ENCODE measurements around the gene SRMS. TPM values are rescaled to one million over a fixed set of nuclear protein-coding genes. Genes with fewer than 3 reads are reported as not detected.
"Not testable (repeated sequence)": the region's sequence is repeated elsewhere in the genome, so short reads cannot be mapped to it uniquely, and the experiment has no call there.

The SRMS gene
- total and polyA plus RNA-seq, 2 donors (not counting 1 experiment from before 2014, with no cell fraction given) = not detected

DNA sequence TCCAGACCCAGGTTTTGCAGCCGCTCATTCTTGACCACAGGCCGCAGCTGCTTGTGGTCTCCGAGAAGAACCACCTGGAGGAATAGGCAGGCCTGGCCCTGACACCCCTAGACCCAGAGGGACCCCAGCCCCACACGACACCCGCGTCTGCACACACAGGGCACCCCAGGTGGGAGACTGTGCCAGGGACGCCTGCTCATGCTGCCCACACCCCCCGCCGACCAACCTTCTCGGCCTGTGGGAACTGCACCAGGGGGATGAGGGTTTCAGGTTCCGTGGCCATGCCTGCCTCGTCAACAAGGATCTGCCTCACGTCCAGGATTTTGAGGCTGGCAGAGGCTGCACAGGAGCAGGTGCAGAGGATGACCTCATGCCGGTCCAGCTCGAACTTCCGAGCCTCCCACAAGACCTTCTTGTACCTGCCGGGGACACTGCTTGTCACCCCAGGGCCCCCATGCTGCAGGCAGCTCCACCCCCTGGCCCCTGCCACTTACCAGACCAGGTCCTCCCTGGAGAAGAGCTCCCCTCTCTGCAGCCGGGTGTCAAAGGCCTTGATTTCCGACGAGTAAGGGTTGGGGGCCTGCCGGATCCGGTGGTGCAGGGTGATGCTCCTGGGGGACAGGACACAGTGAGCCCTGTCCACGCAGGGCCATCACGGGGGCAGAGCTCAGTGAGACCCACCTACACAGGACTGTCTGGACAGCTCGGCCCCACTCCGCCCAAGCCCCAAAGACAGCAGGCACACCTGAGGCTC, 13.5 kb upstream of the SRMS start:
- no peak overlapping the region for H3K27ac ChIP-seq (ENCODE audit: insufficient read depth, low read length)
- H3K4me1 ChIP-seq (ENCODE audit: control insufficient read depth, extremely low read depth, insufficient read depth, low read length) = no peaks in the 10 kb centered on the region
- no peaks in the 10 kb centered on the region for H4K20me1 ChIP-seq (ENCODE audit: control insufficient read depth, extremely low read depth, insufficient read depth, low read length)
- H3K4me3 ChIP-seq (replicated peaks in 1 of 4; ENCODE audit: control extremely low read depth in 1 of 4, insufficient read depth in 1 of 4, low read depth in 3 of 4, low read length in 4 of 4) = no peak overlapping the region
- H3K9ac ChIP-seq (ENCODE audit: insufficient read depth, low read length) = no peak overlapping the region
- peaks cover 23% of the 10 kb centered on the region for H3K36me3 ChIP-seq (ENCODE audit: control insufficient read depth, insufficient read depth, low read length)
- H2AFZ ChIP-seq (ENCODE audit: low read length) = no peak overlapping the region
- H3K27me3 ChIP-seq (ENCODE audit: control insufficient read depth, insufficient read depth, low read length) = no peaks in the 10 kb centered on the region
- H3K4me2 ChIP-seq (ENCODE audit: extremely low read depth, insufficient read depth, low read length) = no peak overlapping the region
- no peaks in the 10 kb centered on the region for H3K79me2 ChIP-seq (ENCODE audit: control insufficient read depth, insufficient read depth, low read length)
- TF ChIP-seq EZH2 (IDR thresholded peaks at IDR 0.05; ENCODE audit: low read length, missing control alignments) = no peak
- TF ChIP-seq, protein P1, sequence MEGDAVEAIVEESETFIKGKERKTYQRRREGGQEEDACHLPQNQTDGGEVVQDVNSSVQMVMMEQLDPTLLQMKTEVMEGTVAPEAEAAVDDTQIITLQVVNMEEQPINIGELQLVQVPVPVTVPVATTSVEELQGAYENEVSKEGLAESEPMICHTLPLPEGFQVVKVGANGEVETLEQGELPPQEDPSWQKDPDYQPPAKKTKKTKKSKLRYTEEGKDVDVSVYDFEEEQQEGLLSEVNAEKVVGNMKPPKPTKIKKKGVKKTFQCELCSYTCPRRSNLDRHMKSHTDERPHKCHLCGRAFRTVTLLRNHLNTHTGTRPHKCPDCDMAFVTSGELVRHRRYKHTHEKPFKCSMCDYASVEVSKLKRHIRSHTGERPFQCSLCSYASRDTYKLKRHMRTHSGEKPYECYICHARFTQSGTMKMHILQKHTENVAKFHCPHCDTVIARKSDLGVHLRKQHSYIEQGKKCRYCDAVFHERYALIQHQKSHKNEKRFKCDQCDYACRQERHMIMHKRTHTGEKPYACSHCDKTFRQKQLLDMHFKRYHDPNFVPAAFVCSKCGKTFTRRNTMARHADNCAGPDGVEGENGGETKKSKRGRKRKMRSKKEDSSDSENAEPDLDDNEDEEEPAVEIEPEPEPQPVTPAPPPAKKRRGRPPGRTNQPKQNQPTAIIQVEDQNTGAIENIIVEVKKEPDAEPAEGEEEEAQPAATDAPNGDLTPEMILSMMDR (conservative IDR thresholded peaks at IDR 0.05 in 1 of 2, IDR thresholded peaks at IDR 0.05 in 1 of 2; ENCODE audit: low read depth in 1 of 2, low read length in 2 of 2) = no peak
- DNase-seq (ENCODE audit: low read depth in 2 of 2) = no peak
- no peaks in the 10 kb centered on the region for H3K9me3 ChIP-seq (ENCODE audit: control insufficient read depth, insufficient read depth, low read depth, low read length)

DNA sequence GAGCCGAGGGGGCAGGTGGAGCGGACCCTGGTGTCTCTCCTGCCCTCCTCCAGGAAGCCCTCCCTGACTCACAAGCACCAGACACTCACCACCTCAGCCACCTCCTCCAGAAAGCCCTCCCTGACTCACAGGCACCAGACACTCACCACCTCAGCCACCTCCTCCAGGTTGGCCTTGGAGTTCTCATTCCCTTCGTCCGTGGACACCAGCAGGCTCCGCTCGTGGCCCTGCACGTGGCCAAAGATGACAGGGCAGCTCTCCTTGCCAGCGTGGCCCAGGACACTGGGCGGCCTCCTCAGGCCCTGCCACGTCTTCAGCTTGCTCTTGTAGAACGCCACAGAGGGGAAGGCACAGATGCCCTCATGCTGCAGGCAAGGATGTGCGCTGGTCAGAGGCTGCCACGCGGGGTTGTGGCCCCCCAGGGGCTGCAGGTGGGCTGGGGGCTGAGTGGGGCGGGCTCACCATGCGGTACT, 12.8 kb upstream of the SRMS start:
- no peaks in the 10 kb centered on the region for H3K27me3 ChIP-seq (ENCODE audit: control insufficient read depth, insufficient read depth, low read length)
- H3K27ac ChIP-seq (ENCODE audit: insufficient read depth, low read length) = no peak overlapping the region
- H3K36me3 ChIP-seq (ENCODE audit: control insufficient read depth, insufficient read depth, low read length) = peaks cover 20% of the 10 kb centered on the region
- H3K9me3 ChIP-seq (ENCODE audit: control insufficient read depth, insufficient read depth, low read depth, low read length) = no peaks in the 10 kb centered on the region
- H4K20me1 ChIP-seq (ENCODE audit: control insufficient read depth, extremely low read depth, insufficient read depth, low read length) = no peaks in the 10 kb centered on the region
- no peaks in the 10 kb centered on the region for H3K79me2 ChIP-seq (ENCODE audit: control insufficient read depth, insufficient read depth, low read length)
- no peak for TF ChIP-seq EZH2 (IDR thresholded peaks at IDR 0.05; ENCODE audit: low read length, missing control alignments)
- TF ChIP-seq, protein P1 (conservative IDR thresholded peaks at IDR 0.05 in 1 of 2, IDR thresholded peaks at IDR 0.05 in 1 of 2; ENCODE audit: low read depth in 1 of 2, low read length in 2 of 2) = no peak
- H3K4me2 ChIP-seq (ENCODE audit: extremely low read depth, insufficient read depth, low read length) = no peak overlapping the region
- no peak for DNase-seq (ENCODE audit: low read depth in 2 of 2)
- H2AFZ ChIP-seq (ENCODE audit: low read length) = no peak overlapping the region
- no peak overlapping the region for H3K9ac ChIP-seq (ENCODE audit: insufficient read depth, low read length)
- H3K4me1 ChIP-seq (ENCODE audit: control insufficient read depth, extremely low read depth, insufficient read depth, low read length) = no peaks in the 10 kb centered on the region
- no peak overlapping the region for H3K4me3 ChIP-seq (replicated peaks in 1 of 4; ENCODE audit: control extremely low read depth in 1 of 4, insufficient read depth in 1 of 4, low read depth in 3 of 4, low read length in 4 of 4)

GRCh38 chr20:63559485-63560332, 12.2 kb upstream of the SRMS start:
- not testable (repeated sequence) for H3K4me3 ChIP-seq (replicated peaks in 1 of 4; ENCODE audit: control extremely low read depth in 1 of 4, insufficient read depth in 1 of 4, low read depth in 3 of 4, low read length in 4 of 4); DNase-seq (ENCODE audit: low read depth in 2 of 2); H3K4me2 ChIP-seq (ENCODE audit: extremely low read depth, insufficient read depth, low read length); H3K27ac ChIP-seq (ENCODE audit: insufficient read depth, low read length); H2AFZ ChIP-seq (ENCODE audit: low read length); H4K20me1 ChIP-seq (ENCODE audit: control insufficient read depth, extremely low read depth, insufficient read depth, low read length); H3K9ac ChIP-seq (ENCODE audit: insufficient read depth, low read length); H3K4me1 ChIP-seq (ENCODE audit: control insufficient read depth, extremely low read depth, insufficient read depth, low read length); H3K27me3 ChIP-seq (ENCODE audit: control insufficient read depth, insufficient read depth, low read length); H3K9me3 ChIP-seq (ENCODE audit: control insufficient read depth, insufficient read depth, low read depth, low read length); H3K79me2 ChIP-seq (ENCODE audit: control insufficient read depth, insufficient read depth, low read length)
- peaks cover 17% of the 10 kb centered on the region for H3K36me3 ChIP-seq (ENCODE audit: control insufficient read depth, insufficient read depth, low read length)
